ENCODE results near the gene USP2. TPM values are rescaled to one million over a fixed set of nuclear protein-coding genes. Genes with fewer than 3 reads are reported as not detected.

The USP2 gene
- total and polyA plus RNA-seq, 4 donors: 1.7 to 6.5 (median 3.5) TPM

- H3K9ac ChIP-seq (ENCODE audit: insufficient read depth in 1 of 2, low read length in 2 of 2): no peak overlapping the region
- TF ChIP-seq, protein P1, sequence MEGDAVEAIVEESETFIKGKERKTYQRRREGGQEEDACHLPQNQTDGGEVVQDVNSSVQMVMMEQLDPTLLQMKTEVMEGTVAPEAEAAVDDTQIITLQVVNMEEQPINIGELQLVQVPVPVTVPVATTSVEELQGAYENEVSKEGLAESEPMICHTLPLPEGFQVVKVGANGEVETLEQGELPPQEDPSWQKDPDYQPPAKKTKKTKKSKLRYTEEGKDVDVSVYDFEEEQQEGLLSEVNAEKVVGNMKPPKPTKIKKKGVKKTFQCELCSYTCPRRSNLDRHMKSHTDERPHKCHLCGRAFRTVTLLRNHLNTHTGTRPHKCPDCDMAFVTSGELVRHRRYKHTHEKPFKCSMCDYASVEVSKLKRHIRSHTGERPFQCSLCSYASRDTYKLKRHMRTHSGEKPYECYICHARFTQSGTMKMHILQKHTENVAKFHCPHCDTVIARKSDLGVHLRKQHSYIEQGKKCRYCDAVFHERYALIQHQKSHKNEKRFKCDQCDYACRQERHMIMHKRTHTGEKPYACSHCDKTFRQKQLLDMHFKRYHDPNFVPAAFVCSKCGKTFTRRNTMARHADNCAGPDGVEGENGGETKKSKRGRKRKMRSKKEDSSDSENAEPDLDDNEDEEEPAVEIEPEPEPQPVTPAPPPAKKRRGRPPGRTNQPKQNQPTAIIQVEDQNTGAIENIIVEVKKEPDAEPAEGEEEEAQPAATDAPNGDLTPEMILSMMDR (IDR thresholded peaks at IDR 0.05; ENCODE audit: control extremely low read depth, extremely low read depth): no peak
- H3K27me3 ChIP-seq (ENCODE audit: control insufficient read depth in 3 of 3, insufficient read depth in 3 of 3, low read length in 2 of 3): no peaks in the 10 kb centered on the region
- no peaks in the 10 kb centered on the region for H3K9me3 ChIP-seq (ENCODE audit: control insufficient read depth in 4 of 4, insufficient read depth in 3 of 4, low read length in 3 of 4)
- H3K36me3 ChIP-seq (ENCODE audit: control insufficient read depth in 4 of 4, insufficient read depth in 4 of 4, low read length in 4 of 4): no peaks in the 10 kb centered on the region
- 82 to 91% methylated on average over 8 of the region's 8 CpGs for WGBS, 2 donors
- H3K4me1 ChIP-seq (ENCODE audit: control insufficient read depth in 5 of 5, insufficient read depth in 5 of 5, low read length in 5 of 5): peaks cover 4 to 42% (median 19%) of the 10 kb centered on the region in 5 donors
- H3K27ac ChIP-seq (ENCODE audit: low read depth in 1 of 2, low read length in 1 of 2): peak overlapping the region in 1 of 2 donors; percentile 86
- H3K4me3 ChIP-seq: no peak overlapping the region
- no peak for ATAC-seq (ENCODE audit: insufficient read depth, low FRiP score)
- DNase-seq: no peak
These were observed 10.4 kb downstream of the USP2 start for GRCh38 chr11:119371067-119371601.

GRCh38 chr11:119370486-119371046 lies 10.9 kb downstream of the USP2 start:
- DNase-seq: no peak

GRCh38 chr11:119369132-119369925 lies 12.2 kb downstream of the USP2 start:
- Histone ChIP-seq H3K4me3 (no peak overlapping the region), H3K4me1 (ENCODE audit: control insufficient read depth in 5 of 5, insufficient read depth in 5 of 5, low read length in 5 of 5) (peaks cover 4 to 24% (median 14%) of the 10 kb centered on the region in 5 donors), H3K27me3 (ENCODE audit: control insufficient read depth in 3 of 3, insufficient read depth in 3 of 3, low read length in 2 of 3) (peaks cover 0 to 13% (median 9%) of the 10 kb centered on the region in 3 donors), H3K9me3 (ENCODE audit: control insufficient read depth in 4 of 4, insufficient read depth in 3 of 4, low read length in 3 of 4) (no peaks in the 10 kb centered on the region), H3K9ac (ENCODE audit: insufficient read depth in 1 of 2, low read length in 2 of 2) (no peak overlapping the region), H3K36me3 (ENCODE audit: control insufficient read depth in 4 of 4, insufficient read depth in 4 of 4, low read length in 4 of 4) (no peaks in the 10 kb centered on the region), H3K27ac (ENCODE audit: low read depth in 1 of 2, low read length in 1 of 2) (peak overlapping the region in 1 of 2 donors; percentile 86)
- ATAC-seq (ENCODE audit: insufficient read depth, low FRiP score) (no peak), DNase-seq (no peak)
- WGBS, 2 donors: 74 to 89% methylated on average over 13 of the region's 13 CpGs
- TF ChIP-seq, protein P1 (IDR thresholded peaks at IDR 0.05; ENCODE audit: control extremely low read depth, extremely low read depth): no peak

More at GRCh38 chr11:119370486-119371046, 10.9 kb downstream of the USP2 start:
- Histone ChIP-seq H3K36me3 (ENCODE audit: control insufficient read depth in 4 of 4, insufficient read depth in 4 of 4, low read length in 4 of 4) (no peaks in the 10 kb centered on the region), H3K9me3 (ENCODE audit: control insufficient read depth in 4 of 4, insufficient read depth in 3 of 4, low read length in 3 of 4) (no peaks in the 10 kb centered on the region), H3K4me3 (no peak overlapping the region), H3K9ac (ENCODE audit: insufficient read depth in 1 of 2, low read length in 2 of 2) (no peak overlapping the region), H3K4me1 (ENCODE audit: control insufficient read depth in 5 of 5, insufficient read depth in 5 of 5, low read length in 5 of 5) (peaks cover 4 to 36% (median 18%) of the 10 kb centered on the region in 5 donors), H3K27ac (ENCODE audit: low read depth in 1 of 2, low read length in 1 of 2) (peak overlapping the region in 1 of 2 donors; percentile 86), H3K27me3 (ENCODE audit: control insufficient read depth in 3 of 3, insufficient read depth in 3 of 3, low read length in 2 of 3) (peaks cover 0 to under 1% (median 0%) of the 10 kb centered on the region in 3 donors)
- TF ChIP-seq, protein P1 (IDR thresholded peaks at IDR 0.05; ENCODE audit: control extremely low read depth, extremely low read depth): no peak
- WGBS, 2 donors: 53 to 66% methylated on average over 8 of the region's 8 CpGs
- ATAC-seq (ENCODE audit: insufficient read depth, low FRiP score): no peak

Measured in lung (tissue), 12 donors.